Measurements from ENCODE around the gene DHRS7C. TPM values are rescaled to one million over a fixed set of nuclear protein-coding genes. Genes with fewer than 3 reads are reported as not detected.

The DHRS7C gene
- polyA plus RNA-seq, 1 donor (not counting 4 experiments of a cell fraction or from before 2014, with no cell fraction given), result not detected

DNA sequence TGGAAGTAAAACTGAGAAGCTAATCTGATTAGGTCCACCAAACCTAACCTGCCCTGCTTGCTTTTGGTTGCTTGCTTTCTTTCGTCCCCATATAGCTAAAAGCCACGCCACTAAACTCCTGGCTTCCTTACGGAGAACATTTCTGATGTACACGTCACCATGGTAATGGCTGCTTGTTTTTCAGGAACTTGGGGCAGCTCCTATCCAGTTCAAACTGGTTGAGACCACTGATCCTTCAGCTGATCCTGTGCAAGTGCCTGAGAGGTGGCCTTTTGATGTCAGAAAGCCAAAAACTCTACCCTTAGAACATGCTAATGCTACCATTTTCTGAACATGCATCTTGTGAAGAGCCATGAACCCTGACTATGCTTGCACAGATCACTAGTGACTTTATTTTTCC is 14.4 kb upstream of the DHRS7C start:
- Histone ChIP-seq H3K4me1 (ENCODE audit: control insufficient read depth, extremely low read depth, insufficient read depth, low read length) (no peaks in the 10 kb centered on the region), H3K36me3 (ENCODE audit: control insufficient read depth in 2 of 2, extremely low read depth in 1 of 2, insufficient read depth in 2 of 2, low read length in 2 of 2) (no peaks in the 10 kb centered on the region), H4K20me1 (ENCODE audit: control insufficient read depth, extremely low read depth, insufficient read depth, low read length) (no peaks in the 10 kb centered on the region), H3K79me2 (ENCODE audit: control insufficient read depth, insufficient read depth, low read length) (no peaks in the 10 kb centered on the region), H3K4me2 (ENCODE audit: control insufficient read depth, extremely low read depth, insufficient read depth, low read depth, low read length) (no peak overlapping the region), H3K27ac (ENCODE audit: control insufficient read depth, insufficient read depth, low read length) (no peak overlapping the region), H3K27me3 (ENCODE audit: control insufficient read depth, extremely low read depth, insufficient read depth, low read length) (no peaks in the 10 kb centered on the region), H3K9ac (ENCODE audit: control insufficient read depth, extremely low read depth, insufficient read depth, low read length) (no peak overlapping the region), H3K9me1 (ENCODE audit: control insufficient read depth, extremely low read depth, insufficient read depth, low read length) (no peaks in the 10 kb centered on the region), H3K9me3 (ENCODE audit: control insufficient read depth, low read depth, low read length) (no peaks in the 10 kb centered on the region), H2AFZ (ENCODE audit: control insufficient read depth, low read length) (no peak overlapping the region), H3K4me3 (ENCODE audit: control insufficient read depth in 2 of 3, extremely low read depth in 1 of 3, insufficient read depth in 2 of 3, low read depth in 1 of 3, low read length in 3 of 3) (no peak overlapping the region)
- DNase-seq (ENCODE audit: low read depth, low spot score) (no peak), FAIRE-seq (no peak)
- dilution Hi-C loops (cut with MboI; ENCODE audit: extremely low pct_ligation_motif_present, low sequenced_read_pairs), result no loop called here
- no peak for TF ChIP-seq EZH2 (IDR thresholded peaks at IDR 0.05; ENCODE audit: low read length)
- TF ChIP-seq, protein P1, sequence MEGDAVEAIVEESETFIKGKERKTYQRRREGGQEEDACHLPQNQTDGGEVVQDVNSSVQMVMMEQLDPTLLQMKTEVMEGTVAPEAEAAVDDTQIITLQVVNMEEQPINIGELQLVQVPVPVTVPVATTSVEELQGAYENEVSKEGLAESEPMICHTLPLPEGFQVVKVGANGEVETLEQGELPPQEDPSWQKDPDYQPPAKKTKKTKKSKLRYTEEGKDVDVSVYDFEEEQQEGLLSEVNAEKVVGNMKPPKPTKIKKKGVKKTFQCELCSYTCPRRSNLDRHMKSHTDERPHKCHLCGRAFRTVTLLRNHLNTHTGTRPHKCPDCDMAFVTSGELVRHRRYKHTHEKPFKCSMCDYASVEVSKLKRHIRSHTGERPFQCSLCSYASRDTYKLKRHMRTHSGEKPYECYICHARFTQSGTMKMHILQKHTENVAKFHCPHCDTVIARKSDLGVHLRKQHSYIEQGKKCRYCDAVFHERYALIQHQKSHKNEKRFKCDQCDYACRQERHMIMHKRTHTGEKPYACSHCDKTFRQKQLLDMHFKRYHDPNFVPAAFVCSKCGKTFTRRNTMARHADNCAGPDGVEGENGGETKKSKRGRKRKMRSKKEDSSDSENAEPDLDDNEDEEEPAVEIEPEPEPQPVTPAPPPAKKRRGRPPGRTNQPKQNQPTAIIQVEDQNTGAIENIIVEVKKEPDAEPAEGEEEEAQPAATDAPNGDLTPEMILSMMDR (optimal IDR thresholded peaks at IDR 0.05 in 1 of 3, IDR thresholded peaks at IDR 0.05 in 1 of 3, conservative IDR thresholded peaks at IDR 0.05 in 1 of 3; ENCODE audit: extremely low read depth in 1 of 3, insufficient read depth in 2 of 3, low read length in 3 of 3), result no peak

DNA sequence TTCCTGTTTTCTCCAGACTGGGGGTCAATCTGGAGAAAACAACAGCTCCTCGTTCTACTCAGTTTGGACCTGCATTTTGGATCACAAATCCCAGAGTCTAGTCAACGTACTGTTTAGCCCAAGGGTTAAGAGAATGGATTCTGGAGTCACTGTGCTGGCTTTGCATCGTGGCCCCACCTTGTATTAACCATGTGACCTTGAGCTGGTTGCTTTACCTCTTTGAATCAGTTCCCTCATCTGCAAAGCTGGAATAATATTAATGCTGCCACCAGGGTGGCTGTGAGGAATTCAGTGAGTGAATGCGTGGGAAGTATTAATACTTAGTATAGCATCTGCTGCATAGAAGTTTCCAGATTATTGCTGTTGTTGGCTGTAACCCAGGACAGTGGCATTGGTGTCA is 11.3 kb upstream of the DHRS7C start:
- Histone ChIP-seq H3K4me2 (ENCODE audit: control insufficient read depth, extremely low read depth, insufficient read depth, low read depth, low read length) (no peak overlapping the region), H2AFZ (ENCODE audit: control insufficient read depth, low read length) (no peak overlapping the region), H3K36me3 (ENCODE audit: control insufficient read depth in 2 of 2, extremely low read depth in 1 of 2, insufficient read depth in 2 of 2, low read length in 2 of 2) (no peaks in the 10 kb centered on the region), H3K79me2 (ENCODE audit: control insufficient read depth, insufficient read depth, low read length) (no peaks in the 10 kb centered on the region), H3K9me1 (ENCODE audit: control insufficient read depth, extremely low read depth, insufficient read depth, low read length) (no peaks in the 10 kb centered on the region), H3K4me3 (ENCODE audit: control insufficient read depth in 2 of 3, extremely low read depth in 1 of 3, insufficient read depth in 2 of 3, low read depth in 1 of 3, low read length in 3 of 3) (no peak overlapping the region), H4K20me1 (ENCODE audit: control insufficient read depth, extremely low read depth, insufficient read depth, low read length) (no peaks in the 10 kb centered on the region), H3K27ac (ENCODE audit: control insufficient read depth, insufficient read depth, low read length) (no peak overlapping the region), H3K9ac (ENCODE audit: control insufficient read depth, extremely low read depth, insufficient read depth, low read length) (no peak overlapping the region), H3K27me3 (ENCODE audit: control insufficient read depth, extremely low read depth, insufficient read depth, low read length) (no peaks in the 10 kb centered on the region), H3K4me1 (ENCODE audit: control insufficient read depth, extremely low read depth, insufficient read depth, low read length) (no peaks in the 10 kb centered on the region), H3K9me3 (ENCODE audit: control insufficient read depth, low read depth, low read length) (no peaks in the 10 kb centered on the region)
- FAIRE-seq, result no peak
- dilution Hi-C loops (cut with MboI; ENCODE audit: extremely low pct_ligation_motif_present, low sequenced_read_pairs), result no loop called here
- no peak for DNase-seq (ENCODE audit: low read depth, low spot score)
- TF ChIP-seq, protein P1 (optimal IDR thresholded peaks at IDR 0.05 in 1 of 3, IDR thresholded peaks at IDR 0.05 in 1 of 3, conservative IDR thresholded peaks at IDR 0.05 in 1 of 3; ENCODE audit: extremely low read depth in 1 of 3, insufficient read depth in 2 of 3, low read length in 3 of 3), result no peak
- no peak for TF ChIP-seq EZH2 (IDR thresholded peaks at IDR 0.05; ENCODE audit: low read length)
